H1 (cell line): ENCODE measurements around the gene ZNF677. TPM values are rescaled to one million over a fixed set of nuclear protein-coding genes. Genes with fewer than 3 reads are reported as not detected.
"Not testable (repeated sequence)": the region's sequence is repeated elsewhere in the genome, so short reads cannot be mapped to it uniquely, and the experiment has no call there.

Experiments
- CTCF ChIA-PET: fragments of 300-600 bp; sonication (Branson Sonifier 250); formaldehyde crosslinking; loops from one replicate; lab custom pipeline; 2021; ENCODE audit not compliant: partially characterized antibody; lab: Charles Lee
- POLR2A ChIA-PET: fragments of 300-600 bp; sonication (Branson Sonifier 250); formaldehyde crosslinking; loops from one replicate; lab custom pipeline; 2021; ENCODE audit warnings: inconsistent platforms; ENCODE audit not compliant: partially characterized antibody; lab: Charles Lee
- DNase-seq, 2 experiments: peaks; one replicate each; pipeline versions ENCODE4 v3.0.0 to v3.0.0-alpha.2; 2010 to 2022; ENCODE audit warnings: low spot score in 2 of 2, low read depth in 1 of 2, mixed read lengths in 1 of 2
- FAIRE-seq: peaks from 2 replicates; lab custom pipeline; 2011; peaks lifted over from hg19 to GRCh38; lab: Jason Lieb, UNC
- H2AFZ ChIP-seq: 2 replicates; pipeline ENCODE4 v1.8.1; 2012; ENCODE audit warnings: low read length, inconsistent platforms
- H2AK5ac ChIP-seq: 2 replicates; pipeline ENCODE4 v1.6.1; 2013; ENCODE audit warnings: low read depth, low read length
- H2BK120ac ChIP-seq: replicated peaks from 2 replicates; pipeline ENCODE3; 2013; ENCODE audit warnings: low read depth, low read length, inconsistent platforms
- H2BK12ac ChIP-seq: 2 replicates; pipeline ENCODE4 v1.6.1; 2013; ENCODE audit warnings: low read depth, low read length
- H2BK15ac ChIP-seq: 2 replicates; pipeline ENCODE4 v1.6.1; 2013; ENCODE audit warnings: low read length
- H2BK20ac ChIP-seq: 2 replicates; pipeline ENCODE4 v1.6.1; 2013; ENCODE audit warnings: low read length
- H2BK5ac ChIP-seq: 2 replicates; pipeline ENCODE4 v1.6.1; 2013; ENCODE audit warnings: low read depth, low read length
- H3K14ac ChIP-seq: 2 replicates; pipeline ENCODE4 v1.6.1; 2013; ENCODE audit warnings: inconsistent platforms; ENCODE audit not compliant: insufficient read length
- H3K18ac ChIP-seq: 2 replicates; pipeline ENCODE4 v1.6.1; 2013; ENCODE audit warnings: low read length; ENCODE audit errors: extremely low read depth
- H3K23ac ChIP-seq: 2 replicates; pipeline ENCODE4 v1.6.1; 2013; ENCODE audit warnings: inconsistent platforms; ENCODE audit not compliant: insufficient read length
- H3K23me2 ChIP-seq: 2 replicates; pipeline ENCODE4 v1.6.1; 2013; ENCODE audit warnings: low read depth, low read length
- H3K27ac ChIP-seq: 2 replicates; pipeline ENCODE4 v1.6.1; 2011; ENCODE audit warnings: low read depth, low read length, inconsistent platforms
- H3K27me3 ChIP-seq, 4 experiments: replicated peaks in 1 of 4; 1 replicate in 1 of 4; 2 replicates in 3 of 4; pipeline versions ENCODE4 v1.6.1 to v1.8.1; 2011 to 2013; ENCODE audit warnings: low read length in 3 of 4, mild to moderate bottlenecking in 3 of 4, inconsistent platforms in 2 of 4, mixed read lengths in 2 of 4, moderate library complexity in 1 of 4; ENCODE audit not compliant: control insufficient read depth in 3 of 4, insufficient read depth in 3 of 4; ENCODE audit errors: extremely low read depth in 1 of 4
- H3K36me3 ChIP-seq, 4 experiments: 2 replicates each; pipeline versions ENCODE4 v1.6.1 to v1.8.1; 2011 to 2013; ENCODE audit warnings: mild to moderate bottlenecking in 4 of 4, low read length in 3 of 4, moderate library complexity in 2 of 4, control low read depth in 1 of 4, inconsistent platforms in 1 of 4; ENCODE audit not compliant: insufficient read depth in 4 of 4, control insufficient read depth in 2 of 4
- H3K4ac ChIP-seq: replicated peaks from 2 replicates; pipeline ENCODE3; 2013; ENCODE audit warnings: low read length, low read depth, mixed read lengths, inconsistent platforms; ENCODE audit not compliant: insufficient read length
- H3K4me1 ChIP-seq, 4 experiments: replicated peaks in 1 of 4; 1 replicate in 1 of 4; 2 replicates in 3 of 4; pipeline versions ENCODE4 v1.6.1 to v1.8.1; 2011 to 2013; ENCODE audit warnings: low read length in 3 of 4, inconsistent platforms in 2 of 4, mixed read lengths in 1 of 4; ENCODE audit not compliant: insufficient read depth in 4 of 4, control insufficient read depth in 3 of 4
- H3K4me2 ChIP-seq, 2 experiments: 2 replicates each; pipeline versions ENCODE4 v1.6.1 to v1.8.1; 2011 to 2013; ENCODE audit warnings: low read depth in 2 of 2, low read length in 2 of 2, control low read depth in 1 of 2, inconsistent platforms in 1 of 2, mild to moderate bottlenecking in 1 of 2; ENCODE audit not compliant: insufficient read depth in 1 of 2
- H3K4me3 ChIP-seq, 4 experiments: fragments of 200-600, 300-600 bp in 1 of 4; sonication (generic), shearing (Covaris generic), sonication (Bioruptor Twin) in 1 of 4; 2 replicates each; pipeline versions ENCODE4 v1.5.1 to v1.8.1; 2011 to 2016; ENCODE audit warnings: low read length in 4 of 4, low read depth in 3 of 4, control low read depth in 2 of 4, inconsistent platforms in 2 of 4, mild to moderate bottlenecking in 2 of 4, mixed read lengths in 1 of 4, moderate library complexity in 1 of 4; ENCODE audit not compliant: insufficient read depth in 2 of 4; ENCODE audit errors: extremely low read depth in 1 of 4
- H3K56ac ChIP-seq: replicated peaks from 2 replicates; pipeline ENCODE3; 2013; ENCODE audit warnings: low read depth, mild to moderate bottlenecking, mixed read lengths, low read length, inconsistent platforms; ENCODE audit not compliant: insufficient read length
- H3K79me1 ChIP-seq: 2 replicates; pipeline ENCODE4 v1.6.1; 2013; ENCODE audit warnings: low read depth, low read length, control low read depth
- H3K79me2 ChIP-seq, 2 experiments: 2 replicates each; pipeline versions ENCODE4 v1.6.1 to v1.8.1; 2012 to 2013; ENCODE audit warnings: low read length in 2 of 2, mild to moderate bottlenecking in 2 of 2, inconsistent platforms in 1 of 2; ENCODE audit not compliant: insufficient read depth in 2 of 2, control insufficient read depth in 1 of 2
- H3K9ac ChIP-seq, 4 experiments: replicated peaks in 1 of 4; 1 replicate in 1 of 4; 2 replicates in 3 of 4; pipeline versions ENCODE4 v1.6.1 to v1.8.1; 2011 to 2013; ENCODE audit warnings: low read depth in 3 of 4, low read length in 3 of 4, control low read depth in 2 of 4, mild to moderate bottlenecking in 2 of 4, moderate library complexity in 2 of 4, inconsistent platforms in 1 of 4; ENCODE audit errors: extremely low read depth in 1 of 4
- H3K9me3 ChIP-seq, 2 experiments: 2 replicates each; pipeline versions ENCODE4 v1.6.1 to v1.8.1; 2012 to 2013; ENCODE audit warnings: mild to moderate bottlenecking in 2 of 2, moderate library complexity in 2 of 2, control low read depth in 1 of 2, inconsistent platforms in 1 of 2, low read depth in 1 of 2, low read length in 1 of 2, mixed read lengths in 1 of 2; ENCODE audit not compliant: insufficient read depth in 2 of 2
- H4K20me1 ChIP-seq, 2 experiments: replicated peaks in 1 of 2; 2 replicates each; pipeline versions ENCODE3 to v1.8.1; 2011 to 2013; ENCODE audit warnings: inconsistent platforms in 2 of 2, low read length in 2 of 2, mild to moderate bottlenecking in 1 of 2; ENCODE audit not compliant: insufficient read depth in 2 of 2, control insufficient read depth in 1 of 2
- H4K5ac ChIP-seq: 2 replicates; pipeline ENCODE4 v1.6.1; 2013; ENCODE audit warnings: low read length, low read depth, mixed read lengths, inconsistent platforms; ENCODE audit not compliant: insufficient read length
- H4K8ac ChIP-seq: 2 replicates; pipeline ENCODE4 v1.8.0; 2013; ENCODE audit warnings: mild to moderate bottlenecking, moderate library complexity, low read length, inconsistent platforms; ENCODE audit not compliant: insufficient read depth; ENCODE audit errors: extremely low read depth
- H4K91ac ChIP-seq: replicated peaks from 2 replicates; pipeline ENCODE3; 2013; ENCODE audit warnings: low read length, mixed read lengths, inconsistent platforms; ENCODE audit not compliant: insufficient read length
- ASH2L ChIP-seq: fragments of 200-600, 300-600 bp; sonication (generic); IDR thresholded peaks from one replicate; pipeline ENCODE4 v1.7.1; 2017; ENCODE audit warnings: low read length
- EGR1 ChIP-seq: IDR thresholded peaks from 2 replicates; pipeline ENCODE4 v1.6.1; 2011; ENCODE audit warnings: low read depth, low read length, borderline replicate concordance
- EP300 ChIP-seq, 2 experiments: IDR thresholded peaks; 1 replicate in 1 of 2; 2 replicates in 1 of 2; pipeline ENCODE4 v1.6.1; 2011 to 2012; ENCODE audit warnings: low read depth in 2 of 2, low read length in 2 of 2, mild to moderate bottlenecking in 2 of 2, borderline replicate concordance in 1 of 2, inconsistent platforms in 1 of 2, moderate library complexity in 1 of 2
- WGBS, 2 experiments: shearing (Covaris generic) in 1 of 2; methylation state at CpG; one replicate each; pipeline versions ENCODE4 v1.1.6 to v1.1.7; 2013 to 2015; ENCODE audit warnings: low lambda C conversion rate in 2 of 2, mixed read lengths in 2 of 2, inconsistent platforms in 1 of 2, low coverage in 1 of 2, missing lambda C conversion rate in 1 of 2; ENCODE audit not compliant: insufficient replicate concordance in 2 of 2, insufficient coverage in 1 of 2, insufficient read length in 1 of 2; ENCODE audit errors: extremely low coverage in 1 of 2, missing lambda C conversion rate in 1 of 2; 5-methylcytosine and 5-hydroxymethylcytosine counted together
- polyA plus RNA-seq, 7 experiments: library from polyadenylated mRNA; depleted of rRNA in 3 of 7; stranded (reverse) in 5 of 7; unstranded in 2 of 7; fragments of >200 nt in 5 of 7; fragments of 200-250 nt in 2 of 7; gene quantifications; 1 replicate in 5 of 7; 2 replicates in 1 of 7; 4 replicates in 1 of 7; pipeline versions ENCODE4 v1.2.1 to v1.2.3, GENCODE V29; 2011 to 2013; ENCODE audit warnings: missing spikeins in 2 of 7, mixed read lengths in 2 of 7
- total RNA-seq: library from RNA; stranded (reverse); fragmentation: NEBNext Ultra II Directional; extraction: Animal tissue kit (Norgen Biotek cat#: 25700); gene quantifications from 2 replicates; pipeline ENCODE4 v1.2.1, GENCODE V29; 2021

The ZNF677 gene
- total and polyA plus RNA-seq, 2 of the 8 experiments (the other 6 are each of a cell fraction or from before 2014, with no cell fraction given), result 29.6 to 37.0 TPM

DNA sequence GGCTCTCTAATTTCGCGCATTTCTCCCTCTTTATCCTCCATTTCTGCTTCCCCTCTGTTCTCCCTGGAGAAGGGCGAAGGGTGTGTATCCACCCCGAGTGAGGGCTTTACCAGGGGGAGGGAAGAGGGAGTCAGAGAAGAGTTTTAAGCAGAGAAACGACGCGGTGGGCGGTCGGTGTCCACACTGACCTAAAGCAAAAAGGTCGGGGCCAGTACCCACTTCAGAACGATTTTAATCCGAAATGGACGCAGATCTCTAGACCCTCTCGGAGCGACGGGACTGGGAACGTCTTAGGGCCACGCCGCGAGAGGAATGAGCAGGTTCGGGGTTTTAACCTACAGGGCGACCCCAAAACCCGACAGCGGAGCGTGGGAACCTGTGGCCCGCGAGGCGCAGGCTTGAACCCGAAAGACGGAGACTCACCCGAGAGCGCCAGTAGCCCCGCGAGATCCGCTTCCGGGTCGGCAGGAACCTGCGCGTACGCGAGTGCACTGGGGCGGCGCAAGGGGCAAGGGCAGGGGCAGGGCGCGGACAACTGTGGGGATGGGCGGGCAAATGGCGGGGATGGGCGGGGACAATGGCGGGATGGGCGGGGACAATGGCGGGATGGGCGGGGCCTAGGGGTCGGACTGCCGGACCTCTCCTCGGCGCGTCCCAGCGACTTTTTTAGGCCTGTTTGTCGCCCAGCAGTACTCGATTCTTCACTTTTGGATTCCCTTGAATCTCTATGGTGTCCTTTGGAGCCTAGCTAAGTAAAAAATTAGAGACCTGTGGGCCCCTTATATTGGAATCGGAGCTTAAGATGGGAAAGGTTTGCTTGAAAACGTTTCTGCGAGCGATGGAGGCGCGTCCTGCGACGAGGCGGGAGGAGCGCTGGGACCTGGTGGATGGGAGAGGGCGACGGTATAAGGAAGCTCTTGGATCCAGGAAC is at the start of gene ZNF677 (continued):
- TF ChIP-seq ASH2L (peak; percentile 81), EGR1 (no peak), EP300 (IDR thresholded peaks at IDR 0.05; ENCODE audit: borderline replicate concordance in 1 of 2, low read depth in 2 of 2, low read length in 2 of 2) (no peak)
- TF ChIP-seq, all 59 proteins: peak for 19

DNA sequence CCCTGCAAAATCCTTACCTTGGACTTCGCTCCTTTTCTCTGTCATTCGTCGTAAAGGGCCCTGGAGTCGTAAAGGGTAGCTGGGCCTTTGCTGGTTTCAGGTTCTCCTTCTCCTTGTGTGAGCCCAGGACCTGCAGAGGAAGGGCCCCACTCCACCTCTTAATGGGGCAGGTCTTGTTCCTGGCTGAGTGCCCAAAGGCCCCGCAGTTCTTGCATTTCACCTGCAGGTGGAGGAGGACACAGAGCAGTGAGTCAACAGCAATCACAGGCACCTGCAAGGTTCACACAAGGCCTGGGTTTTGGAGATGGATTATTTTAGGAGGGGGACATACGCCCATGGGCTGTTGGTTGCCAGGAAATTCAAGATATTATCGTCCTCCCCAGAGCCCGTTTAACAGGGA is 46.7 kb upstream of the ZNF677 start:
- H2BK15ac ChIP-seq, H3K56ac ChIP-seq: not testable (repeated sequence)
- CTCF ChIA-PET, result interaction anchor here (1.6 kb wide), 1 partner anchor 12 kb away, joined by 7 read pairs; no protein-coding TSS in a partner anchor

More for the DNA sequence above, 46.7 kb upstream of the ZNF677 start:
- H3K4me1 ChIP-seq, H3K36me3 ChIP-seq, H3K79me2 ChIP-seq, H4K20me1 ChIP-seq, H3K9ac ChIP-seq, H3K4ac ChIP-seq, H2BK5ac ChIP-seq, H2AK5ac ChIP-seq, H3K4me3 ChIP-seq, H3K18ac ChIP-seq, H2BK20ac ChIP-seq, H2AFZ ChIP-seq, H2BK120ac ChIP-seq, DNase-seq, POLR2A ChIA-PET, H4K91ac ChIP-seq, H3K14ac ChIP-seq, H3K23me2 ChIP-seq, H4K5ac ChIP-seq, H3K9me3 ChIP-seq, H3K27me3 ChIP-seq, H2BK12ac ChIP-seq, H3K4me2 ChIP-seq, H4K8ac ChIP-seq, H3K79me1 ChIP-seq, H3K27ac ChIP-seq, H3K23ac ChIP-seq: not testable (repeated sequence)
- FAIRE-seq, result peak; percentile 100
- 86% methylated on average over 1 of the region's 8 CpGs; no CpG with 5 or more reads in 1 of the 2 experiments for WGBS, 2 experiments
